Smooth muscle cell (in vitro differentiated cells): ENCODE measurements around the gene PGBD2. TPM values are rescaled to one million over a fixed set of nuclear protein-coding genes. Genes with fewer than 3 reads are reported as not detected.

ENCODE experiments used
- DNase-seq: peaks from one replicate; lab custom pipeline; 2025; ENCODE audit not compliant: unreplicated experiment; lab: John Stamatoyannopoulos, UW
- H2AFZ ChIP-seq: fragments of 200-600 bp; sonication (generic); 2 replicates; pipeline ENCODE4 v1.6.0; 2016; ENCODE audit warnings: antibody characterized with exemption, low read depth, mild to moderate bottlenecking
- H3F3A ChIP-seq: fragments of 200-600 bp; sonication (generic); 2 replicates; pipeline ENCODE4 v1.6.0; 2017; ENCODE audit warnings: antibody characterized with exemption, low read depth
- H3K27ac ChIP-seq: fragments of 200-600 bp; sonication (generic); 2 replicates; pipeline ENCODE4 v1.5.1; 2016; ENCODE audit warnings: low read depth, mild to moderate bottlenecking
- H3K27me3 ChIP-seq: fragments of 200-600 bp; sonication (generic); 2 replicates; pipeline ENCODE4 v1.6.1; 2016; ENCODE audit warnings: low read depth, mild to moderate bottlenecking
- H3K36me3 ChIP-seq: fragments of 200-600 bp; sonication (generic); 2 replicates; pipeline ENCODE4 v1.5.1; 2016; ENCODE audit warnings: low read depth
- H3K4me1 ChIP-seq: fragments of 200-600 bp; sonication (generic); 2 replicates; pipeline ENCODE4 v1.5.1; 2016; ENCODE audit warnings: low read depth
- H3K4me2 ChIP-seq: fragments of 200-600 bp; sonication (generic); 2 replicates; pipeline ENCODE4 v1.6.0; 2016; ENCODE audit warnings: mild to moderate bottlenecking
- H3K4me3 ChIP-seq: fragments of 200-600 bp; sonication (generic); 2 replicates; pipeline ENCODE4 v1.5.1; 2016; ENCODE audit warnings: mild to moderate bottlenecking
- H3K79me2 ChIP-seq: fragments of 200-600 bp; sonication (generic); 2 replicates; pipeline ENCODE4 v1.6.0; 2016; ENCODE audit warnings: low read depth, mild to moderate bottlenecking
- H3K9ac ChIP-seq: fragments of 200-600 bp; sonication (generic); 2 replicates; pipeline ENCODE4 v1.6.0; 2016; ENCODE audit warnings: low read depth
- H3K9me3 ChIP-seq: fragments of 200-600 bp; sonication (generic); replicated peaks from 2 replicates; pipeline ENCODE4 v1.5.1; 2016; ENCODE audit warnings: low read depth
- H4K20me1 ChIP-seq: fragments of 200-600 bp; sonication (generic); 2 replicates; pipeline ENCODE4 v1.6.0; 2016; ENCODE audit warnings: low read depth
- WGBS: methylation state at CpG from one replicate; pipeline ENCODE4 v1.1.7; 2016; ENCODE audit warnings: low lambda C conversion rate; 5-methylcytosine and 5-hydroxymethylcytosine counted together
- polyA plus RNA-seq: library from polyadenylated mRNA; unstranded; fragments of >200 nt; fragmentation: Nextera tagmentation; extraction: Ambion mirVana; gene quantifications from 2 replicates; pipeline ENCODE4 v1.2.1, GENCODE V29; 2016
- total RNA-seq: library from RNA; depleted of rRNA; stranded (reverse); fragments of >200 nt; gene quantifications from 2 replicates; pipeline ENCODE4 v1.2.3, GENCODE V29; 2014
- TF ChIP-seq, protein P1 (sequence below): fragments of 200-600 bp; sonication (generic); IDR thresholded peaks from 2 replicates; pipeline ENCODE4 v1.5.1; 2017; ENCODE audit warnings: borderline replicate concordance, mild to moderate bottlenecking, antibody characterized with exemption; ENCODE audit not compliant: insufficient read depth, poor library complexity, severe bottlenecking

The PGBD2 gene
- total and polyA plus RNA-seq, 2 experiments from 2014 or later = 2.3 to 4.0 TPM

DNA sequence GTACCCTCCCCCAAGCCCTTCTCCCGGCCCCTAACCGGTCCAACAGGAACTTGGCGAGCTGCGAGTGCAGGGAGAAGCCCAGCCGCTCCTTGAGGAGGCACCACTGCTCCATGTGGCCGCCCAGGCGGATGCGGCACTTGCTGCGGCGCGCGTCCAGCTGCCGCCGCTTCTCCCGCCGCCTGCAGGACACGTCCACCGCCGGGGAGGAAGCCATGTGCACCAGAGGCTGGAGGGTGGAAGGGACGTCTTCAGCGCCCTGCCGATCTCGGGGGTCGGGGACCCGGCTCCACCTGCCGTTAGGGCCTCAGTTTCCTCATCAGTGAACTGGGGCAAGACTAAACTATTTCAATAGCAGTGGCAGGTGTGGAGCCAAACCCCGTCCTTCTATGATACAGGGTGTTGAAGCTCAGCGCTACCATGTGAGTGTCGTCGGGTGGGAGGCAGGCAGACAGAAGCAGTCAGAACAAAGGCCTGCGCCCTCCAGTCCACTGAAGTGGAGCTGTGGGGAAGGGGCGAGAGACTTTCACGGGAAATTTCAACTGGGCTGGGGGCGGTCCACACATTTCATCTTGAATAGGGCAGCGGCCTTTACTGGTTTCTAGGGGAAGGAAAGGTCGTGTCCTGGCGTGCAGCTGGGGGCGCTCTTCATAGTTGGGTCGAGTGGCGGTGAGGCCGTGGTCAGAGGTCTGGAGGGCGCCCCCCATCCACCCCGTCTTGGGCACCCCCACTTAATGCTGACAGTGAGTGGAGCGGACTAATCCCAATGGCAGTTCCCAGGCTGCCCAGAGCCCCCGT lies 47.7 kb upstream of the PGBD2 start:
- Histone ChIP-seq H4K20me1 (no peaks in the 10 kb centered on the region), H3K4me2 (peak overlapping the region; percentile 96), H3K27me3 (no peaks in the 10 kb centered on the region), H3K4me1 (peaks cover 14% of the 10 kb centered on the region), H3K4me3 (peak overlapping the region; percentile 74), H3F3A (peaks cover 8% of the 10 kb centered on the region), H3K27ac (peak overlapping the region; percentile 63), H3K9me3 (no peaks in the 10 kb centered on the region), H2AFZ (peak overlapping the region; percentile 93), H3K9ac (peak overlapping the region; percentile 41), H3K79me2 (no peaks in the 10 kb centered on the region), H3K36me3 (no peaks in the 10 kb centered on the region)
- peak; percentile 68 for DNase-seq
- WGBS = 1% methylated on average over 42 of the region's 45 CpGs
- TF ChIP-seq, protein P1, sequence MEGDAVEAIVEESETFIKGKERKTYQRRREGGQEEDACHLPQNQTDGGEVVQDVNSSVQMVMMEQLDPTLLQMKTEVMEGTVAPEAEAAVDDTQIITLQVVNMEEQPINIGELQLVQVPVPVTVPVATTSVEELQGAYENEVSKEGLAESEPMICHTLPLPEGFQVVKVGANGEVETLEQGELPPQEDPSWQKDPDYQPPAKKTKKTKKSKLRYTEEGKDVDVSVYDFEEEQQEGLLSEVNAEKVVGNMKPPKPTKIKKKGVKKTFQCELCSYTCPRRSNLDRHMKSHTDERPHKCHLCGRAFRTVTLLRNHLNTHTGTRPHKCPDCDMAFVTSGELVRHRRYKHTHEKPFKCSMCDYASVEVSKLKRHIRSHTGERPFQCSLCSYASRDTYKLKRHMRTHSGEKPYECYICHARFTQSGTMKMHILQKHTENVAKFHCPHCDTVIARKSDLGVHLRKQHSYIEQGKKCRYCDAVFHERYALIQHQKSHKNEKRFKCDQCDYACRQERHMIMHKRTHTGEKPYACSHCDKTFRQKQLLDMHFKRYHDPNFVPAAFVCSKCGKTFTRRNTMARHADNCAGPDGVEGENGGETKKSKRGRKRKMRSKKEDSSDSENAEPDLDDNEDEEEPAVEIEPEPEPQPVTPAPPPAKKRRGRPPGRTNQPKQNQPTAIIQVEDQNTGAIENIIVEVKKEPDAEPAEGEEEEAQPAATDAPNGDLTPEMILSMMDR = peak; percentile 31

DNA sequence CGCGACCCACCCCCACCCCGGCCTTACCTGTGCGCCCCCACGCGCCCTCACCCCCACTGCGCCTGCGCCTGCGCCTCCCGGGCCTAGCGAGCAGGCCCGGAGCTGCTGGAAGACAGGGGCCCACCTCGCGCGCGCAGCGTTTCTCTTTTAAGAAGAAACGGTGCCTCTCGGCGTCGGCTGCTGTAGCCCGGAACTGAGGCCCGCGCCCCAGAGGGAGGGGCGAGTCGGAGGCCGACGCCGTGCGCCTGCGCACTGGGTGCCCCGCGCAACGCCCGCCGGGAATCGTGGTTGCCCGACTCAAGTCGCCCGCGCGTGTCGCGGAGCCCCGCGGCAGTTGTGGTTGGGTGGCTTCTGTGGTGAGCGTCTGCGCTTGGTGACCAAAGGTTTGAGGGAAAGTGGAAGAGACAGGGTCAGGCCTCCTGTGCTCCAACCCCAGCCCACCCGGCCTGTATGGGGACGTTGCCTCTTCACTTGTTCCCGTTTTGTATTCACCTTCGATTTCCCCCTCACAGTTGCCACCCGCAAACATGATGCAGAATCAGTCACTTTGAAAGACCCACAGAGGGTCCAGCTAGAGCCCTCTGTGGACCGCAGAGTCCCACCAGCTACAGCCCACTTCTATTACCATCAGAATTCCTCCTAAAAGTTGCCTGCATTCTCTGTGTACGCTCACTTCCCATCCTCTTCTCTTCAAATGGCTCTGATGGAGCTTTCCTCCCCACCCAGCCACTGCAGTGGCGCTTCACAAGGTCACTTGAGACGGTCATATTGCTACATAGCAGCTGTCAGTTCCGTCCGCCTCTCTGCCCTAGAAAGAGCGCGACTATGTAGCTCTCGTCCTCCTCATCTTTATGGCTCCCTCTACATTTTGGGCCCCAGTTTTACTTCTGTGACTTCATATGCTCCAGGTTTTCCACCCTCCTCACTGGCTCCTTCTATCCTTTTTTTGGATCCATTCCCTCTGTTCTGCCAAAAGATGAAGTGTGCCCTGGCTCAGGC lies 46.8 kb upstream of the PGBD2 start, which contains the start of gene ZNF692:
Gene ZNF692 (minus strand): TSS at position 195 of the 999 bp plus-strand sequence. CDS start 776 bp downstream, outside the sequence.
- Histone ChIP-seq H3K9ac (peak within 1 kb of the TSS; percentile 71), H3K9me3 (no peaks in the 10 kb centered on the region), H3F3A (peaks cover 8% of the 10 kb centered on the region), H3K4me1 (peaks cover 19% of the 10 kb centered on the region), H3K36me3 (no peaks in the 10 kb centered on the region), H3K4me2 (peak within 1 kb of the TSS; percentile 96), H3K79me2 (no peaks in the 10 kb centered on the region), H3K27ac (peak within 1 kb of the TSS; percentile 63), H4K20me1 (no peaks in the 10 kb centered on the region), H2AFZ (peak within 1 kb of the TSS; percentile 93), H3K27me3 (no peaks in the 10 kb centered on the region), H3K4me3 (peak within 1 kb of the TSS; percentile 74)
- WGBS = 8% methylated on average over 62 of the region's 62 CpGs
- TF ChIP-seq, protein P1 = no peak
- DNase-seq = peak; percentile 84

DNA sequence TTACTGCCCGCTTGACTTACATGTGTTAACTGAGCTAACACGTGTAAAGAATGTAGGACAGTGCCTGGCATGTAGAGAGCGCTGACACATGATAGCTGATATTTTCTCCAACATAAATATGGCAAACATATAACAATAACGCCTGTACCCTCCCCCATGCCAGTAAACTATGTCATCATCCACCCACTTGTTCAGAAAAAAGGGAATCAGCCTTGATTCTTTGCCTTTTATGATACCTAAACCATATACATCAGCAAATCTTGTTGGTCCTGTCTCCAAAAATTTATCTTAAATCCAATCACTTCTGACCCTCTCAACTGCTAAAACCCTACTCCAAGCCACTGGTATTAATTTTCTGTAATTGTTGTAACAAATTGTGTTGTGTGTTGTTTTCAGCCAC lies 46.0 kb upstream of the PGBD2 start:
- Histone ChIP-seq H3K27ac (no peak overlapping the region), H3K4me1 (peaks cover 19% of the 10 kb centered on the region), H3K4me3 (no peak overlapping the region), H3K36me3 (no peaks in the 10 kb centered on the region), H3K27me3 (no peaks in the 10 kb centered on the region), H3F3A (peaks cover 8% of the 10 kb centered on the region), H3K9ac (no peak overlapping the region), H3K4me2 (no peak overlapping the region), H2AFZ (no peak overlapping the region), H3K79me2 (no peaks in the 10 kb centered on the region), H4K20me1 (no peaks in the 10 kb centered on the region), H3K9me3 (no peaks in the 10 kb centered on the region)
- no peak for DNase-seq
- TF ChIP-seq, protein P1 = no peak
- WGBS = 97% methylated on average over 4 of the region's 4 CpGs
